Upper lobe of left lung (tissue), 4 donors: ENCODE measurements around the gene PZP.
"Not testable (repeated sequence)": the region's sequence is repeated elsewhere in the genome, so short reads cannot be mapped to it uniquely, and the experiment has no call there.

ENCODE experiments used
- CTCF ChIP-seq, 6 experiments: fragments of 450-650 bp in 4 of 6; fragments of 200-600 bp in 2 of 6; sonication (generic) in 2 of 6; IDR thresholded peaks; one replicate each; pipeline ENCODE4 v1.5.1; 2016 to 2019; ENCODE audit warnings: antibody characterized with exemption in 6 of 6
- EP300 ChIP-seq, 4 donors: sonication (generic); formaldehyde crosslinking; IDR thresholded peaks; one replicate each; pipeline ENCODE4 v1.5.1; 2017; ENCODE audit warnings: antibody characterized with exemption in 4 of 4, control low read depth in 2 of 4
- POLR2A ChIP-seq, 4 donors: fragments of 450-650 bp; IDR thresholded peaks; one replicate each; pipeline ENCODE4 v1.5.1; 2016 to 2017; ENCODE audit warnings: antibody characterized with exemption in 4 of 4, mild to moderate bottlenecking in 2 of 4

GRCh38 chr12:9221011-9221410, 12.8 kb upstream of the PZP start:
- TF ChIP-seq EP300, POLR2A, CTCF (IDR thresholded peaks at IDR 0.05): not testable (repeated sequence)
